Astrocyte of the spinal cord (primary cell): Measurements from ENCODE around the gene C8G.

Source experiments
- DNase-seq: peaks from one replicate; pipeline ENCODE4 v3.0.0; 2011; ENCODE audit warnings: low read depth, low spot score
- H3K4me3 ChIP-seq: 2 replicates; pipeline ENCODE4 v1.5.1; 2011; ENCODE audit warnings: low read depth, mild to moderate bottlenecking, low read length, moderate library complexity
- in situ Hi-C: cut with HindIII; loops from 2 replicates; pipeline ENCODE4 v1.10.0; 2017; ENCODE audit warnings: low sequenced_read_pairs
- TF ChIP-seq, protein P1 (sequence below): IDR thresholded peaks from 2 replicates; pipeline ENCODE4 v1.5.1; 2012; ENCODE audit warnings: low read depth, mild to moderate bottlenecking, low read length, inconsistent platforms

C8G gene

GRCh38 chr9:136985027-136985602 lies 40.1 kb downstream of the C8G start:
- TF ChIP-seq, protein P1, sequence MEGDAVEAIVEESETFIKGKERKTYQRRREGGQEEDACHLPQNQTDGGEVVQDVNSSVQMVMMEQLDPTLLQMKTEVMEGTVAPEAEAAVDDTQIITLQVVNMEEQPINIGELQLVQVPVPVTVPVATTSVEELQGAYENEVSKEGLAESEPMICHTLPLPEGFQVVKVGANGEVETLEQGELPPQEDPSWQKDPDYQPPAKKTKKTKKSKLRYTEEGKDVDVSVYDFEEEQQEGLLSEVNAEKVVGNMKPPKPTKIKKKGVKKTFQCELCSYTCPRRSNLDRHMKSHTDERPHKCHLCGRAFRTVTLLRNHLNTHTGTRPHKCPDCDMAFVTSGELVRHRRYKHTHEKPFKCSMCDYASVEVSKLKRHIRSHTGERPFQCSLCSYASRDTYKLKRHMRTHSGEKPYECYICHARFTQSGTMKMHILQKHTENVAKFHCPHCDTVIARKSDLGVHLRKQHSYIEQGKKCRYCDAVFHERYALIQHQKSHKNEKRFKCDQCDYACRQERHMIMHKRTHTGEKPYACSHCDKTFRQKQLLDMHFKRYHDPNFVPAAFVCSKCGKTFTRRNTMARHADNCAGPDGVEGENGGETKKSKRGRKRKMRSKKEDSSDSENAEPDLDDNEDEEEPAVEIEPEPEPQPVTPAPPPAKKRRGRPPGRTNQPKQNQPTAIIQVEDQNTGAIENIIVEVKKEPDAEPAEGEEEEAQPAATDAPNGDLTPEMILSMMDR: no peak
- no peak for DNase-seq
- in situ Hi-C loops: no loop called here
- H3K4me3 ChIP-seq: no peak overlapping the region

GRCh38 chr9:136985853-136986252 lies 40.8 kb downstream of the C8G start:
- no peak for DNase-seq
- in situ Hi-C loops: no loop called here
- TF ChIP-seq, protein P1: no peak
- H3K4me3 ChIP-seq: no peak overlapping the region

DNA sequence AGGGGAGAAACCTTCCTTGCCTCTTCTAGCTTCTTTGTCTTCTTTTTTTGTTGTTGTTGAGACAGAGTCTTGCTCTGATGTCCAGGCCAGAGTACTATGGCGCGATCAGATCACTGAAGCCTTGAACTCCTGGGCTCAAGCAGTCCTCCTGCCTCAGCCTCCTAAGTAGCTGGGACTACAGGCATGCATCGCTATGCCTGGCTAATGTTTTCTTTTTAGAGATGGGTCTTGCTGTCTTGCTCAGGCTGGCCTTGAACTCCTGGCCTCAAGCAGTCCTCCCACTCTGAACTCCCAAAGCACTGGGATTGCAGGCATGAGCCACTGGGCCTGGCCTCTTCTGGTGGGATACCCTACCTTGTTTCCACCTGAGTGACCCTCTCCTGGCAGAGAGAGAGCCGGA lies 43.8 kb downstream of the C8G start:
- H3K4me3 ChIP-seq: no peak overlapping the region
- in situ Hi-C loops: no loop called here
- DNase-seq: no peak
- TF ChIP-seq, protein P1: no peak

DNA sequence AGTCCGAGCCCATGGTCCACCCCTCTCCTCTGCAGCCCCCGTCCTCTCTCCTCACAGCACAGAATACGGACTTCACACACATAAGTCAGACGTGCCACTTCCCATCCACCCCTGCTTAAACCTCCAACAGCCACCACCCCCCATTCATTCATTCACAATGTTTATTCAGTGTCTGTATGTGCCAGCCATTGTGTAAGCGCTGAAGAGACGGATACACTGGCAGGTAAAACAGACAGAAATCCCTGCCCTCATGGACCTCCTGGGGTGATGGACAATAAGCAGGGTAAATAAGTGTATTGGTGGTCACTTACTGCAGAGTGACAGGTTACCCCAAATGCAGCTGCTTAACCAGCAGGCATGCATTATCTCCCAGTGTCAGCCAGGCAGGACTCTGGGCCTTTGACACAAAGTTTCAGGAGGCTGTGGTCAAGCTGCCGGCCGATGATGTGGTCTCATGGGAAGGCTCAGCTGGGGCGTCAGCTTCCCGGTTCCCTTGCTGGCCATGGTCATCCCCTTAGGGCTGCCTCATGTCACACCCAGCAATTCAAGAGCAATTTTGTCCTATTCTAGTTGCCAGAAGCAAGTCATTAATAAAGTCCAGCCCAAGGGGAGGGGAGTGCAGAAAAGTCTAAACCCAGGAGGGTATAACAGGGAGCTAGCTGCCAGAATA lies 45.3 kb downstream of the C8G start:
- TF ChIP-seq, protein P1: no peak
- H3K4me3 ChIP-seq: no peak overlapping the region
- in situ Hi-C loops: no loop called here
- DNase-seq: no peak

GRCh38 chr9:136991993-136992818 lies 47.2 kb downstream of the C8G start, which contains the start of gene PAXX:
Gene PAXX, plus strand, starts transcription at chr9:136992422. Its CDS starts 22 bp downstream, at chr9:136992444.
- DNase-seq: peak; percentile 87
- peak within 1 kb of the TSS; percentile 67 for H3K4me3 ChIP-seq
- TF ChIP-seq, protein P1: no peak
- in situ Hi-C loops: no loop called here

DNA sequence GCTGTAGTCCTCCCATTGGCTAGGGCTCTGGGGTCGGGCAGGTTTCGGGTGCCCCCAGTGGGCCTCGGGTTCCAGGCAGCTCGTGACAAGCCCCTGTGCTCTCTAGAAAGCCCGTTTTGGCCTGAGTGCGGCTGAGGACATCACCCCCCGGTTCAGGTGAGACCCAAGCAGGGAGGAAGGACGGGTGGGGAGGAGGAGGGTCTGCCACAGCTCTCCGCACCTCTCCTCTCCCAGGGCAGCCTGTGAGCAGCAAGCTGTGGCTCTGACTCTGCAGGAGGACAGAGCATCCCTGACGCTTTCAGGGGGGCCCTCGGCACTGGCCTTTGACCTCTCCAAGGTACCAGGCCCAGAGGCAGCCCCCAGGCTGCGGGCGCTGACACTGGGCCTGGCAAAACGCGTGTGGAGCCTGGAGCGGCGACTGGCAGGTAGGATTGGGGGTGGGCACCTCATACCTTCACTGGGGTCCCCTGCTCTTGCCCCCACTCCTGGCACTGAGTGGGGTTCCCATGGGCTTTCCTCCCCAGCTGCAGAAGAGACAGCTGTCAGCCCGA lies 47.9 kb downstream of the C8G start:
- TF ChIP-seq, protein P1: no peak
- in situ Hi-C loops: no loop called here
- H3K4me3 ChIP-seq: peak overlapping the region; percentile 67
- DNase-seq: no peak
